NCI-H187 treated with DMSO at 0.1 percent for 48 hours (cell line): Measurements from ENCODE around the gene AMDHD2.
"Not testable (repeated sequence)": the region's sequence is repeated elsewhere in the genome, so short reads cannot be mapped to it uniquely, and the experiment has no call there.

Source experiments
- DNase-seq: peaks from one replicate; lab custom pipeline; 2025; lab: John Stamatoyannopoulos, UW

The AMDHD2 gene

DNA sequence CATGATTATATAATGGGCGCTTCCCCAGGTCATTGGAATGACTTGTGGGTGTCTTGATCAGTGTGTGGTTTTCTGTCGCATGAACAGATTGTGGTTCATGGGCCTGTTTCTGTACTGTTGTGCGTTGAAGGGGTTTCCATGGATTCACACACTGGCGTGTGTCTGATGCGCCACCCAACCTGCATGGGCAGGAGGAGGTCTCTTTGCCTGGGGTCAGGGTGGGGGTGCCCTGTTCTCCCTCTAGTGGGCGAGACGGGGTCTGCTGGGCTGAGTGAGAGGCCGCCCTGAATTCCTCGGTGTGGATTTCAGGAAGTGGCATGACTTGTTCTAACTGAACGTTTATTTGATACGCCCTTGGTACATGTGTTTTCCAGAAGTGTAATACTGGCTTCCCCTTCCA is 60.0 kb downstream of the AMDHD2 start:
- not testable (repeated sequence) for DNase-seq

DNA sequence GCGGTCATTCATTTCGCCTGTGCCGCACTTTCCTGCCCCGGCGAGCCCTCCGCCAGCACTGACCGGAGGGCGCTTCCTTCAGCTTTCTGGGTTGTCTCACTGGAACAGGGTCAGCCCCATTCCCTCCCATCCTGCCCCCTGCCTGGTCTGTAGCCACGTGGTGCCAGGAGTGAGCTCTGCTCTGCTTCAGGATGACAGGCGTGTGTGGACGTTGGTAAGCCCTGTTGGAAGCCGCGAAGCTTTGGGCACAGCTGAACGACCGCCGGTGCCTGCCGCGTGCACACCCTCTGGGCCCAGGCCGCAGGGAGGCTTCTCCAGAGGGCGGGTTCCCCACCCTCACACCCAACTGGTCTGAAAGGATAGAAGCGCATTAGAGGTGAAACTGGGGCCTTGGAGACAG is 60.6 kb downstream of the AMDHD2 start:
- DNase-seq, result not testable (repeated sequence)
